Measurements from ENCODE around the gene RNF4. TPM values are rescaled to one million over a fixed set of nuclear protein-coding genes. Genes with fewer than 3 reads are reported as not detected.

RNF4 gene
- total RNA-seq, 6 experiments from 2014 or later: 46.1 to 52.8 (median 49.9) TPM

- Mint-ChIP-seq H3K27ac (no peak overlapping the region), H3K27me3 (ENCODE audit: insufficient read depth) (peaks cover 41% of the 10 kb centered on the region), H3K36me3 (ENCODE audit: low read depth) (no peaks in the 10 kb centered on the region), H3K4me3 (no peak overlapping the region), H3K4me1 (ENCODE audit: low read depth) (peaks cover 19% of the 10 kb centered on the region), H3K9me3 (no peaks in the 10 kb centered on the region)
- no peak for DNase-seq
- TF ChIP-seq CTCF (IDR thresholded peaks at IDR 0.05): no peak
Observed at GRCh38 chr4:2424581-2424980, 44.3 kb upstream of the RNF4 start.

- Mint-ChIP-seq H3K36me3 (ENCODE audit: low read depth) (no peaks in the 10 kb centered on the region), H3K9me3 (no peaks in the 10 kb centered on the region), H3K4me1 (ENCODE audit: low read depth) (peaks cover 14% of the 10 kb centered on the region), H3K4me3 (no peak overlapping the region), H3K27me3 (ENCODE audit: insufficient read depth) (peaks cover 32% of the 10 kb centered on the region), H3K27ac (no peak overlapping the region)
- TF ChIP-seq CTCF (IDR thresholded peaks at IDR 0.05): no peak
- DNase-seq: no peak
Observed at GRCh38 chr4:2425386-2426068, 43.4 kb upstream of the RNF4 start.

GRCh38 chr4:2426069-2426397 is 42.9 kb upstream of the RNF4 start:
- TF ChIP-seq CTCF (IDR thresholded peaks at IDR 0.05): no peak
- Mint-ChIP-seq H3K9me3 (no peaks in the 10 kb centered on the region), H3K4me3 (no peak overlapping the region), H3K4me1 (ENCODE audit: low read depth) (peaks cover 14% of the 10 kb centered on the region), H3K27ac (no peak overlapping the region), H3K36me3 (ENCODE audit: low read depth) (no peaks in the 10 kb centered on the region), H3K27me3 (ENCODE audit: insufficient read depth) (peaks cover 27% of the 10 kb centered on the region)
- no peak for DNase-seq

GRCh38 chr4:2426711-2427275 is 42.1 kb upstream of the RNF4 start:
- H3K4me1 Mint-ChIP-seq (ENCODE audit: low read depth): peaks cover 14% of the 10 kb centered on the region
- DNase-seq: no peak

More at GRCh38 chr4:2426711-2427275, 42.1 kb upstream of the RNF4 start:
- Mint-ChIP-seq H3K27ac (no peak overlapping the region), H3K27me3 (ENCODE audit: insufficient read depth) (peaks cover 21% of the 10 kb centered on the region), H3K36me3 (ENCODE audit: low read depth) (no peaks in the 10 kb centered on the region), H3K9me3 (no peaks in the 10 kb centered on the region), H3K4me3 (no peak overlapping the region)
- no peak for TF ChIP-seq CTCF (IDR thresholded peaks at IDR 0.05)
